ENCODE measurements around the gene KLF13.

GRCh38 chr15:31342381-31342780 is 15.7 kb downstream of the KLF13 start:
- TF ChIP-seq POLR2A (IDR thresholded peaks at IDR 0.05): no peak
- TF ChIP-seq, protein P1, sequence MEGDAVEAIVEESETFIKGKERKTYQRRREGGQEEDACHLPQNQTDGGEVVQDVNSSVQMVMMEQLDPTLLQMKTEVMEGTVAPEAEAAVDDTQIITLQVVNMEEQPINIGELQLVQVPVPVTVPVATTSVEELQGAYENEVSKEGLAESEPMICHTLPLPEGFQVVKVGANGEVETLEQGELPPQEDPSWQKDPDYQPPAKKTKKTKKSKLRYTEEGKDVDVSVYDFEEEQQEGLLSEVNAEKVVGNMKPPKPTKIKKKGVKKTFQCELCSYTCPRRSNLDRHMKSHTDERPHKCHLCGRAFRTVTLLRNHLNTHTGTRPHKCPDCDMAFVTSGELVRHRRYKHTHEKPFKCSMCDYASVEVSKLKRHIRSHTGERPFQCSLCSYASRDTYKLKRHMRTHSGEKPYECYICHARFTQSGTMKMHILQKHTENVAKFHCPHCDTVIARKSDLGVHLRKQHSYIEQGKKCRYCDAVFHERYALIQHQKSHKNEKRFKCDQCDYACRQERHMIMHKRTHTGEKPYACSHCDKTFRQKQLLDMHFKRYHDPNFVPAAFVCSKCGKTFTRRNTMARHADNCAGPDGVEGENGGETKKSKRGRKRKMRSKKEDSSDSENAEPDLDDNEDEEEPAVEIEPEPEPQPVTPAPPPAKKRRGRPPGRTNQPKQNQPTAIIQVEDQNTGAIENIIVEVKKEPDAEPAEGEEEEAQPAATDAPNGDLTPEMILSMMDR (IDR thresholded peaks at IDR 0.05 in 4 of 5, conservative IDR thresholded peaks at IDR 0.05 in 1 of 5): no peak
